Gastrocnemius medialis (tissue), 4 donors: ENCODE data around the gene HMCES.

Experiments
- CTCF ChIP-seq, 5 experiments: fragments of 450-650 bp in 3 of 5; fragments of 200-600 bp in 2 of 5; sonication (generic) in 2 of 5; IDR thresholded peaks in 4 of 5; conservative IDR thresholded peaks in 1 of 5; 1 replicate in 4 of 5; 2 replicates in 1 of 5; pipeline ENCODE4 v1.5.1; 2016 to 2019; ENCODE audit warnings: antibody characterized with exemption in 5 of 5, mild to moderate bottlenecking in 3 of 5, moderate library complexity in 3 of 5
- POLR2A ChIP-seq, 2 donors: fragments of 450-650 bp; IDR thresholded peaks; one replicate each; pipeline ENCODE4 v1.6.1; 2017; ENCODE audit warnings: antibody characterized with exemption in 2 of 2, mild to moderate bottlenecking in 2 of 2, moderate library complexity in 2 of 2

- peak in 1 of 5 experiments; percentile 8 for TF ChIP-seq CTCF (IDR thresholded peaks at IDR 0.05 in 4 of 5, conservative IDR thresholded peaks at IDR 0.05 in 1 of 5)
- TF ChIP-seq POLR2A (IDR thresholded peaks at IDR 0.05): peak; percentile 88 to 92
These were observed 29.2 kb upstream of the HMCES start, which contains the start of gene COPG1 for GRCh38 chr3:129249284-129250065.
